OCI-LY3 (cell line): Measurements from ENCODE around the gene ZNF785.
"Not testable (repeated sequence)": the region's sequence is repeated elsewhere in the genome, so short reads cannot be mapped to it uniquely, and the experiment has no call there.

Source experiments
- CTCF ChIP-seq: fragments of 200-600, 300-600 bp; sonication (generic); IDR thresholded peaks from 2 replicates; pipeline ENCODE4 v1.5.1; 2014; ENCODE audit warnings: antibody characterized with exemption, low read length, low read depth
- EZH2phosphoT487 ChIP-seq: fragments of 200-600 bp; shearing (Covaris generic); IDR thresholded peaks from 2 replicates; pipeline ENCODE4 v1.6.1; 2018; ENCODE audit warnings: antibody characterized with exemption, mixed run types, low read depth

DNA sequence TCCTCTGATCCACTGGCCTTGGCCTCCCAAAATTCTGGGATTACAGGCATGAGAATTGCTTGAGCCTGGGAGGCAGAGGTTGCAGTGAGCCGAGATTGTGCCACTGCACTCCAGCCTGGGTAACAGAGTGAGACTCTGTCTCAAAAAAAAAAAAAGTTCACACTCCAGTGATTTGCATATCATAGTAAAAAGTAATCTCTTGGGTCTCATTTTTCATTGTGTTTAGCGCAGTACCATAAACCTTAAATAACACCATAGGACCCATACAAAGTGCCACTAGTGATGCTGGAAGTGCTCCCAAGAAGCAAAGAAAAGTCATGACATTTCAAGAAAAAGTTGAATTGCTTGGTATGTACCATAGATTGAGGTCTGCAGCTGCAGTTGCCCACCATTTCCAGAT, 4.1 kb upstream of the ZNF785 start:
- TF ChIP-seq CTCF, EZH2phosphoT487: not testable (repeated sequence)
